ENCODE measurements around the gene PDHX.

The PDHX gene

GRCh38 chr11:35007277-35007676, 90.9 kb downstream of the PDHX start:
- DNase-seq (ENCODE audit: low read depth): peak; percentile 82
- no peak for TF ChIP-seq CTCF (IDR thresholded peaks at IDR 0.05; ENCODE audit: insufficient read depth, low read depth, low read length, missing control alignments)
- no peak overlapping the region for H3K4me3 ChIP-seq (ENCODE audit: low read depth, low read length)

- H3K4me3 ChIP-seq (ENCODE audit: low read depth, low read length): no peak overlapping the region
- no peak for TF ChIP-seq CTCF (IDR thresholded peaks at IDR 0.05; ENCODE audit: insufficient read depth, low read depth, low read length, missing control alignments)
- DNase-seq (ENCODE audit: low read depth): no peak
Measured at GRCh38 chr11:35009191-35009943, 92.9 kb downstream of the PDHX start.

GRCh38 chr11:35009944-35010342, 93.5 kb downstream of the PDHX start:
- no peak for TF ChIP-seq CTCF (IDR thresholded peaks at IDR 0.05; ENCODE audit: insufficient read depth, low read depth, low read length, missing control alignments)
- no peak for DNase-seq (ENCODE audit: low read depth)
- no peak overlapping the region for H3K4me3 ChIP-seq (ENCODE audit: low read depth, low read length)

- no peak for TF ChIP-seq CTCF (IDR thresholded peaks at IDR 0.05; ENCODE audit: insufficient read depth, low read depth, low read length, missing control alignments)
- H3K4me3 ChIP-seq (ENCODE audit: low read depth, low read length): no peak overlapping the region
- no peak for DNase-seq (ENCODE audit: low read depth)
Measured at GRCh38 chr11:35010654-35011053, 94.2 kb downstream of the PDHX start.

- DNase-seq (ENCODE audit: low read depth): no peak
- H3K4me3 ChIP-seq (ENCODE audit: low read depth, low read length): no peak overlapping the region
- TF ChIP-seq CTCF (IDR thresholded peaks at IDR 0.05; ENCODE audit: insufficient read depth, low read depth, low read length, missing control alignments): no peak
Measured at GRCh38 chr11:35011389-35011788, 95.0 kb downstream of the PDHX start.

- TF ChIP-seq CTCF (IDR thresholded peaks at IDR 0.05; ENCODE audit: insufficient read depth, low read depth, low read length, missing control alignments): no peak
- H3K4me3 ChIP-seq (ENCODE audit: low read depth, low read length): no peak overlapping the region
- DNase-seq (ENCODE audit: low read depth): peak; percentile 58
Measured at GRCh38 chr11:35011944-35012343, 95.5 kb downstream of the PDHX start.
